Measurements from ENCODE around the gene DNAJC27. TPM values are rescaled to one million over a fixed set of nuclear protein-coding genes. Genes with fewer than 3 reads are reported as not detected.

DNAJC27 gene
- total RNA-seq, 1 donor from 2014 or later, result 14.6 TPM

- DNase-seq (ENCODE audit: low spot score), result no peak
These were observed 63.3 kb downstream of the DNAJC27 start for GRCh38 chr2:24908461-24908901.

- DNase-seq (ENCODE audit: low spot score), result no peak
These were observed 64.6 kb downstream of the DNAJC27 start for GRCh38 chr2:24907116-24907515.

- DNase-seq (ENCODE audit: low spot score), result no peak
These were observed 65.3 kb downstream of the DNAJC27 start for GRCh38 chr2:24906466-24906865.

DNA sequence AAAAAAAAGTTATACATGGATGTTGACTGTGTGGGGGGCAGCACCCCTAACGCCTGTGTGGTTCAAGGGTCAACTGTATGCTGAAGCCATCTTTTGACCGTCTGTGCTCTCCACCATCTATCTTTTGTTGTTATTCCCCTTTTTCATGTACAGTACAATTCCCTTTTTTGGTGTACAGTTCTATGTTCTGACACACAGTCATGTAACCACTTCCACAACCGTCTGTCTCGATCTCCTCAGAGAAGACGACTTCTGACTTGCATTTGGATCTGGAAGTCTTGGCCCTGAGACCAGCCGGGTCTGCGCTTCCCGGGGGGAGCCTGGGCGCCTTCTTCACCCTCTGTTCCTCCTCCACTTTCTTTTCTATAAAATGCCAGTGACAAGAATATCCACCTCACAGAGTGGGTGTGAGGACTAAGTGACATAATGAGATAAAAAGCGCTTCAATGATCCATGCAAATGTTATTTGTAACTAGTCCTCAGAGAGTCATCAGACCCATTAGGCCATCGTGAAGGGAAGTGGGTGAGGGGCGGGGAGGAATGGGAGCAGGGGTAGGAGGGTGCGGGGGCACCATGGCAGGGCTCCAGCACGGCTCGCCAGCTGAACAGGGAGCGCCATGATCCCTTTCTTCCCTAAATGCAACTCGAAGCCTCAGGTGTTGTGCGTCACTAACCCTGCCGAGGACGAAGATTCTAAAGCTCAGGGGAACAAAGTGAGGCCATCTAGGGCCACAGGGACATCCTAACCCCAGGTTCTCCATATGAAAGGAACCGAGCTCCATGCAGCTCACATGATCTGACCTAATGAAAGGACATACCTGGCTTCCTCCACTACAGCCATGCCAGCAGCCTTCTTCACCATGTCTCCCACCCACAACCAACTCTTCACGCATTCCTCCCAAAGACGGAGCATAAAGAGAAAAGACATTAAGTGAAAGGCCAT lies 68.3 kb downstream of the DNAJC27 start:
- no peak for DNase-seq (ENCODE audit: low spot score)

DNA sequence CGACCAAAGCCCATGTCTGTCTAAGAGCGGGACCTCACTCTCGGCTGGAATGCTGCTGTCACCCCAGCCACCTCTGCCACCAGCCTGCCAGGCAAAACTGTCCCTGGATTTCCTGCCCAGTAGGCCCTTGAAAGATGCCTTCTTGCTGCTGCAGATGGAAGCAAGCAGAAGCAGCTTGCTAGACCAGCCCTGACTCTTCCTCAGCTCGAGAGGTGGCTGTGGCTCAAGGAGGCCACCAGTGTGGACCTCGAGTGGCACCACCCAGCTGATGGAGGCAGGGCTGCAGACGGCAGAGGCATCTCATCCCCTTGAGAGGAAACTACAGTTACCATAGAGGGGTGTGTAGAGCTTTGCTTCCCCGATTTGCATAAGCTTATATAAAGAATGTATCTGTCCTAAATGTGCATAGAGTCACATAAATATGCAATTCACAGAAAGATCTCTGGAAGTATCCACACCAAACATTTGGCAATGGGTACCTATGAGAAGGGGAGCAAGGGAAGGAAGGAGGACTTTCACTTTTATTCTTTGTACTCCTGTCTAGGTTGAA lies 72.3 kb downstream of the DNAJC27 start:
- DNase-seq (ENCODE audit: low spot score), result no peak

DNA sequence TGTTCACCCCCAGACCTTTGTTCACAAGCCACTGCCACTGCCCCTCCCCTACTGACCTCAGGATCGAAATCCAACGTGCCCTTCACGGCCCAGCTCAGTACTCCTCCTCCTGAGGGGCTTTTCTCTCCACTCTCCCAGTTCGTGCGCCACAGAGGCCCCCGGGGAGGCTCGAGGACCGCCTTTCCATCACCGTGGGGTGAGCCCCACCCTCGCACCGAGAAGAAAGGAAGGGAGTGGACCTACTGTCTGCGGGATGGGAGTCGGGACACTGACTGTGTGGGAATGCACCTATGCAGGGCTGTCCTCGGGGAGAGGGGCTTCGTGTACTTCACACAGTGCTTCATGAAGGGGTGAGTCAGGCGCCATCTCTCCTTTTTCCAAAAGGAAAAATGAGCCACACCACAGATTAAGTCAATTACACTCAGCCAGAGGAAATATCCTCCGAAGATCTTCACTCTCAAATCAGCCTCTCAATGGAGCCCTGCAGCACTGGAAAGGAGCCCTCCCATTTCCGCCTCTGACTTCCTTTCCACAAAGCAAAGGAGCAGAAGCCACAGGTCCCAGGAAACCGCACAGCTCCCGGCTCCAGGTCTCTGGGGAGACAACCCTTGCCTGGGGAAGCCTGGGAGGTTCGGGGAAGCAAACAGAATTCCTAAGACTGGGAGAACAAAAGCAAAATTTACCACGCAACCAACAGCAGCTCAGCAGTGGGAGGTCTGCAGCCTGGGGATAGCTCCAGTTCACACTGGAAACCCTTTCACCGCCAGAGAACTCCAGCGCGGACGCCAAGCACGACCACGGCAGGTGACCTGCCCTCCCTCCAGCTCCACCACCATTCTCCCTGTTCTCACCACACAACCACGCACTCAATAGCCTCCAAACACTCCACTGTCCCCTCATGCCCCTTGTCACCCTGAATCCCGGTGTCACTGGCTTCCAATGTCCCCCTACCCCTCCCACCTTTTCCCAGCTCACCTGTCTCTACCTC lies 73.3 kb downstream of the DNAJC27 start:
- DNase-seq (ENCODE audit: low spot score), result no peak

GRCh38 chr2:24894750-24895149 lies 77.0 kb downstream of the DNAJC27 start:
- no peak for DNase-seq (ENCODE audit: low spot score)

DNA sequence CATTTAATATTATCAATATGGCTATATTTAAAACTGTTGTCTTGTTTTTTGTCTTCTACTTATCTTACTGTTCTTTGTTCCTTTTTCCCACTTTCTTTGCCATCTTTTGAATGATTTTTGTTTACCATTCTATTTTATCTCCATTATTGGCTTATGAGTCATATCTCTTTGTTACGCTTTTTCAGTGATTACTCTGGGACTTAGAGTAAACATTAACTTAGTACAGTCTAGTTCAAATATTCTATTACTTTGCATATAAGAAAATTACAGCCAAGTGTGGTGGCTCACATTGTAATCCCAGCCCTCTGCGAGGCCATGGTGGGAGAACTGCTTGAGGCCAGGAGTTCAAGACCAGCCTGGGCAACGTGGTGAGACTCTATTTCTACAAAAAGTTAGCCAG lies 77.8 kb downstream of the DNAJC27 start:
- DNase-seq (ENCODE audit: low spot score), result no peak

Other genes starting within 250 kb of the DNAJC27 start
- gene PTRHD1, start 178.6 kb downstream of the DNAJC27 start, total RNA-seq, result 38.4 TPM
- gene CENPO, start 178.5 kb downstream of the DNAJC27 start, total RNA-seq, result 7.7 TPM
- gene ADCY3, start 51.7 kb downstream of the DNAJC27 start, total RNA-seq, result 82.5 TPM
- 1.0 TPM for gene EFR3B, start 70.1 kb upstream of the DNAJC27 start, total RNA-seq
- 0.68 TPM for gene POMC, start 196.6 kb upstream of the DNAJC27 start, total RNA-seq

Data from ureter (tissue), 1 donor.